ELR (cell line): Measurements from ENCODE around the gene XYLT1.
"Not testable (repeated sequence)": the region's sequence is repeated elsewhere in the genome, so short reads cannot be mapped to it uniquely, and the experiment has no call there.

Experiments used
- DNase-seq: peaks from one replicate; pipeline ENCODE4 v3.0.0-alpha.2; 2015; ENCODE audit warnings: low read depth

XYLT1 gene

DNA sequence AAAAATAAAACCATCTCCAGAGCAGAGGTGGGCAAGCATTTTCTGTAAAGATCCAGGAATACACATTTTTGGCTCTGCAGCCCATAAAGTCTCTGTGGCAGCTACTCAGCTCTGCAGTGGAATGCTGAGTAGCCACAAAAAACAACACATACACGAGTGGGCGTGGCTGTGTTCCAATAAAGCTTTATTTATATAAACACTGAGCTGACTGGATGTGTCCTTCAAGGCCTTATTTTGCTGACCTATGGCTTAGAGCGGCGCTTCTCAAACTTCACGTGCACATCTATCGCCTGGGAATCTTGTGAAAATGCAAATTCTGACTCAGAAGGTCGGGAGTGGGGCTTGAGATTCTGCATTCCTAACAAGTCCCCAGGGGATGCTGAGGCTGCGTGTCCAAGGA is 39.7 kb downstream of the XYLT1 start:
- no peak for DNase-seq

DNA sequence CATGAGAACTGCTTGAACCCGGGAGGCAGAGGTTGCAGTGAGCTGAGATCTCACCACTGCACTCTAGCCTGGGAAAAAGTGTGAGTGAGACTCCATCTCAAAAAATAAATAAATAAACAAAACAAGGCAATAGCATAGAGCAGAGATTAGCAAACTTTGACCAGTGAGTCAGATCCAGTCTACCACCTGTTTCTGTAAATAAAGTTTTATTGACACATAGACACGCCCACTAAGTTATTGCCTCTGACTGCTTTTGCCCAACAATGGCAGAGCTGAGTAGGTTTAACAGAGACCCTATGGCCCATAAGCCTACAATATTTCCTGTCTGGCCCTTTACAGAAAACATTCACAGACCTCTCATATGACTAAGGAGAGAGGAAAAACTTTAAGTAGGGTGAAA is 44.3 kb downstream of the XYLT1 start:
- no peak for DNase-seq

DNA sequence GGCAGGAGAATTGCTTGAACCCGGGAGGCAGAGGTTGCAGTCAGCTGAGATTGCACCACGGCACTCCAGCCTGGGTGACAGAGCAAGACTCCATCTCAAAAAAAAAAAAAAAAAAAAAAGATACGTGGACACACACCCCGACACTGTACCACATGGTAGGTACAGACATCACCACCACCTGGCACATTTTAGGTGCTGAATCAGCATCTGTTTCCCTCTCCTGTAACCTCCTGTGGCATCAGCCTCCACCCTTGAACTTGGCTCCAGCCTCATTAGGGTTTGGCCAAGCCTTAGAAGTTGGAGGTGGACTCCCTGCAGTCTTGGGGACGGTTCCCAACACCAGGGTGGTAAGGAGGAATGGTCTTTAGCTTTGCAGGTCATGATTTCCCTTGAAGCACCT is 46.0 kb downstream of the XYLT1 start:
- no peak for DNase-seq

DNA sequence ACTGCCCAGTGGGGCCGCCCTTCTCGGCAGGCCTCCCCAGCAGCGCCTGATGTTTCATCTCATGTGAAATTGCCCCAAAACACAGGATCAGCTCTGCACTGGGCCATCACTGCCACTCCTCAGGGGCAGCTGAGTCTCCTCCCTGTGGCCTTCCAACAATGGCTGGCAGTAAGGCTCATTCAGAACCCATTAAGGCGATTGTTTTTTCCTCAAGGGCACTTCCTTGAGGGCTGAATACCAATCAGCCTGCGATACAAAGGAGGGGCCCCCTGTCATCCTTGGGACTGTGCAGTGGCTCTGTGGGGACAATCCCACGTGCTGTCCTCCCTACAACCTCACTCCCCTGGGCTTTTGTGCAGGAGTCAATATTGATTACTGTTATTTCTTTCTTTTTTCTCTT is 47.5 kb downstream of the XYLT1 start:
- no peak for DNase-seq

DNA sequence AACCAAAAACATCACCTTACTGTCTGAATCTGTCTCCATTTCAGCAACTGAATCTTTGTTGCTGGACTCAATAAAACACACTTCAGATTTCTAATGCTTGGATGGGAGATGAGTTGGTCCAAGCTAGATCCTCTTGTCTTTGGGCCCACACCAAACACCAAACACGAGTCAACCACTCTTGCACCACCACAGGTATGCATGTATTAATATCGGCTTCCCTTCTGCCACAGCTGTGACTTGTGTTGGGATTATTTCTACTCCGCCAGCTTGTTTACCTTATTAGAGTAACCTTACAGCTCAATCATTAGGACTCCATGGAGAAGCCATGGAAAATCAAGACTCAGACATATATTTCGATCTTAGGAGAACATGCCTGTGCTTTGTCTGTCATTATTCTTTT is 49.9 kb downstream of the XYLT1 start:
- no peak for DNase-seq

DNA sequence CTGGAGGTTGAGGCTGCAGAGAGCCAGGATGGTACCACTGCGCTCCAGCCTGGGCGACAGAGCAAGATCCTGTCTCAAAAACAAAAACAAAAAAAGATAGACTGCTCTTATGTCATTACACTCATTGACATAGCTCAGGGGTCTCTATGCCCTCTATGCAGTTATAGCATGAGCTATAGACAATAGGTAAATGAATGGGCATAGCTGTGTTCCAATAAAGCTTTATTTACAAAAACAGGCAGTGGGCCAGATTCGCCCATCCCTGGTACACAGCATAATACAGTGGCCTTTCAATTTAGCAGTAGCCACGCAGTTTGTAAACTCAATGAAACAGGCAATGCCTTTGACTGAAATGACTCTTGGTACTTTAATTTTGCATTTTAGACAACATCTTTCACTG is 51.5 kb downstream of the XYLT1 start:
- no peak for DNase-seq

DNA sequence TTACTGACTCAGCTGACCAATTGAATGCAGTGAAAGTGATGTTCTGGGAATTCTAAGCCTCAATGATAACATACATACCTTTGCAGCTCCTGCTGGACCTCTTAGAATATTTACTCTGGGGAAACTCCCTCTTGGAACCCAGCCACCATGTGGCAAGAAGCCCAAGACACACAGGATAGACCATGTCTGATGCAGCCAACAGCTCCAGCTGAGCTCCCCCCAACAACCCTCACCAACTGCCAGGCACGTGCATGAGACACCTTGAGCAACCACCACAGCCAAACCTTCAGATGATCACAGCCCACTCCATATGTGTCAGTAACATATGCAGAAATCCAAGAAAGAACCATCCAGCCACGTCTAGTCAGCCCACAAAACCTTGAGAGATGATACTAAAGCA is 53.0 kb downstream of the XYLT1 start:
- no peak for DNase-seq

DNA sequence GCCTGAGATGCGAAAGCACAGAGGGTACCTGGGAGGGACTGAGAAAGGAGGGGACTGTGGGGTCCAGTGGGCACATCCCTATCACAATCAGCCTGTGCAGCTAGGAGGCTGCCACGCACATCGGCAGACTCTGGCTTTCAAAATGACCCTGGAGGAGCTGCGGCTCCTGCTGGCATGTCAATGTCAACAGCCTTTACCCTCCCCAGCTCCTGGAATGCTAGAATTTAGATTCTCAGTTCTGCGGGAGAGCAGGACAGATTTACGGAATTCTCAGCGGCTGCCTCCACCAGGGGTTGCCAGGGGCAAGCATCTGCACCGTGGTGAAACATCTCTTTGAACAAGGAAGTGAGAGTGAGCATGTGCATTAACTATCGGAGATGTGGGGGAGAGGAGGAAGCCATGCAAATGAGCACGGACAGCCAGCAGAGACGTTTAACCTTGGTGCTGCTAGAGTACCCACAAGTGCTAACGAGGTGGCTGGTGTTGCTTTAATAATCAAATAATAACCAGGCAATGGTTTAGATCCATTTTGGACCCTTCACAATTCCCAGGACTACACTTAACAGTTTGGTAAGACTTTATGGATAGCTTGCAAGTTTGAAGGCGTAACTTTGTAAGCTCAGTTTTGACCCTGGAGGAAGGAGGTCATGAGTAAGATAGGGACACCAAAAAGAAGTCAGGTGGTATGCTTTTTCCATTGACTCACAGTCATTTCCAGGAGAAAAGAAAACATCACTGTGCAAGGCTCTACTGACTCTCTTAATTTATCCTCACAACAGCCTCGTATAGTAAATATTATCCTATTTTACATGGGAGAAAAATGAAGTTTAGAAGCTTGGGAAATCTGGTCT is 54.1 kb downstream of the XYLT1 start:
- DNase-seq, result no peak

DNA sequence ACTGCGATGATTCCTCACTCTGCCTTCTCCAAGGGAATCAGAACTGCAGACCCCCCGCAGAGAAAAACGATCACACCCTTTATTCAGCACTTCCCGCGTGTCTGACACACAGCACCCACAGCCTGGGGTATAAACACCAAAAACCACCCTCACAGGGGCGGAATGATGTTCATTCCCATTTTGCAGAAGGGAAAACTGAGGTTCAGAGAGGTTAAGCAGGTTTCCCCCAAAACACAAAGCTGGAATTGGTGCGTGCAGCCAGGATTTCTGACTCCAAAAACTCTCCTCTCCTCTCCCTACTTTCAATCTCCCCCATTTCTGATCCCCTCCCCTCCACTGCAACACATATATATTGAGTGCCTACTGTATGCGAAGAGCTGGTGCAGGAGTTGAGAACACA is 55.8 kb downstream of the XYLT1 start:
- DNase-seq, result no peak

DNA sequence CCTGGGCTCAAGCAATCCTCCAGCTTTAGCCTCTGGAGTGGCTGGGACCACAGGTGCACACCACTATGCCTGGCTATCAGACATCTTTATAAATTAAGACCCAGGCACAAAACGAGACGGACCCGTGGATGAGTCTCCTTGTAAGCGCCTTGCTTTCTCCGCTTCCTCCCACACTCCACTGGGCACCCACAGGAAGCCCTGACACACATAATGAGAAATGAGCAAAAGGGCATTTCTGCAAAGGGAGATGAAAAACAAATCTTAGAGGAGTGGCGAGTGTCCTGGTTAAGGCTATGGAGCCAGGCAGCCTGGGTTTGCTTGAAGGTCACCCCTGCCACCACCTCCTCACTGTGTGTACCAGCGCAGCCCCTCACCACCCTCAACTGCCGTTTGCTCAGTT is 56.3 kb downstream of the XYLT1 start:
- no peak for DNase-seq

DNA sequence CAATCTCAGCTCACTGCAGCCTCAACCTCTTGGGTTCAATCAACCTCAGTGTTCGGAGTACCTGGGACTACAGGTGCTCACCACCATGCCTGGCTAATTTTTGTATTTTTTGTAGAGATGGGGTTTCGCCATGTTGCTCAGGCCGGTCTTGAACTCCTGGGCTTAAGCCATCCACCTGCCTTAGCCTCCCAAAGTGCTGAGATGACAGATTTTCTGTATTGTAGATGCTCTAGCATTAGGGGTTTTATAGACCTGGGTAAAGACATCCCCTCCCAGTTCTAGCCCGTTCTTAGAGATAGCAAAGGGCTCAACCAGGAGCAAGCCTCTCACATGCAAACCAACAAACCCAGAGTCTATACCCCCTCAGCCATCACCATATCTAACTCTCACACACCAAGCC is 57.3 kb downstream of the XYLT1 start:
- DNase-seq, result no peak

DNA sequence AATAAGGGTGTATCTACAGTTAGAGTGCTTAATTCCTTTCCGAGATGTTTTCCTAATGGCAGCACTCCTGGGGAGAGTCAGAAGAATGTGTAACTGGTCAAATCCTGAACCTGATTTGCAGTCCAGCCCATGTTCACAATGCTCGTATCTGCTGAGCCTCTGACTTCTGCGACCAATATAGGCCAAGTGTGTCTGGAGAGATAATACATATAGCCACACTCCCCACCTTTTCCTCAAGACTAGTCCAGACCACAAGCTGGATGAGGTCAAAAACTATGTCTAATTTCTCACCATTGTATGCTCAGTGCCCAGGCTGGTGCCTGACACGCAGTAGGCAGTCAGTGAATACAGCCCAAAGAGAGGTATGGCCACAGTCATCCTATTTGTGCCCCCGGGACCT is 58.0 kb downstream of the XYLT1 start:
- DNase-seq, result no peak

DNA sequence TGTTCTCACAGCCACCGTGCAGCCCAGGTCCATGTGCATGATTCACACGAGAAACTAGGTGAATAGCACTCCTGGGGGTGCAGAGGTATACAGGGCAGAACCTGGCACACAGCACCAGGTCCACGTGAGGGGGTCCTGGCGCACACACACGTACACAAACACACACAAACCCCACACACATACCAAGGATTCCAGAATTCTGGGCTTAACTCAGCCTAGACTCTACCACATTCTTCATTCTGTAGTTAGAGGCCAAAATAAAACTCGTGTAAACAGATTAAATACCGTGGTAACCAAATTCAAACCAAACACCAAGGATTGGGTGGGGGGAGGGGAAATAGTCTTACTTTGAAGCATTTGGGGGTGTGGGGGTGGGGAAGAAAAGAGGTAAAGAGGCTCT is 58.5 kb downstream of the XYLT1 start:
- no peak for DNase-seq

DNA sequence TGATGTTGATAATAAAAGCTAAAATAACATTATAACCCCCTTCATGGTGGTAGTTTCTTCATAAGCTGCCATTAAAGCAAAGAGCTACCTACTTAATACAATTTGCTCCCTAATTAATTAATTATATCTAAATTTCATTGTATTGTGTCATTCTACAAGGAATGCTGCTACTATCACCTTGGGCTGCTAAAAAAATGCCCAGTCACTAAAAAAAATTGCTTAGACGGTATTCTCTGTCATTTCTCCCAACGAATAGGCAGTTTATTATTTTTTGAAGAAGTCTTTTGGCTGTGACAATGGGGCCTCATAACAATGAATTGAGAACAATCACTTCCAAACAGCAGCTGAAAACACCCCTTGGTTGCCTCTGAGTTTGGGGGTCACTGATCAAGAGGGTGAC is 59.5 kb downstream of the XYLT1 start:
- no peak for DNase-seq

DNA sequence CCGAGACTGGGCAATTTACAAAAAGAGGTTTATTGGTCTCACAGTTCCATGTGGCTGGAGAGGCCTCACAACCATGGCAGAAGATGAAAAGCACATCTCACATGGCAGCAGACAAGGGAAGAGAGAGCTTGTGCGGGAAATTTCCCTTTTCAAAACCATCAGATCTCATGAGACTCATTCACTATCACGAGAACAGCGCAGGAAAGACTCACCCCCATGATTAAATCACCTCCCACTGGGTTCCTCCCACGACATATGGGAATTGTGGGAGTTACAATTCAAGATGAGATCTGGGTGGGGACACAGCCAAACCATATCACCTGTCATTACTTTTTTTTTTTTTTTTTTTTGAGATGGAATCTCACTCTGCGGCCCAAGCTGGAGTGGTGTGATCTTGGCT is 60.4 kb downstream of the XYLT1 start:
- DNase-seq, result not testable (repeated sequence)

DNA sequence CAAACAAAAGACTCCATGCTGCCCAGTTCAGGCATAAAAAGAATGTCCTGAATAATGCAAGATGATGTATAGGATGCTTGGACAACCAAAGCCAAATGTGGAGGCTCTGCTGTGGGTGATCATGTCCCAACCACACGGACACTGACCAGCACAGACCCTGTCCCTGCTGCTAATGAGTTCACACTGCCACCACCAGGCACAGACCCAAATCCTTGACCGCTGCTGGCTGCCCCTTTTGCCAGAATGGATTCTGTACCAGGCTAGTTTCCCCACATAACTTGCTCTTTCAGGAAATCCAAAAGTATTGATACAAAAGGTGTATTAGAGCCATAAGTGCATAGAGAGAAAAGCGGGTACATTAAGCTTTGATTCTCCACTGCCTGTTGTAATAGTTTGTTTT is 60.9 kb downstream of the XYLT1 start:
- no peak for DNase-seq

DNA sequence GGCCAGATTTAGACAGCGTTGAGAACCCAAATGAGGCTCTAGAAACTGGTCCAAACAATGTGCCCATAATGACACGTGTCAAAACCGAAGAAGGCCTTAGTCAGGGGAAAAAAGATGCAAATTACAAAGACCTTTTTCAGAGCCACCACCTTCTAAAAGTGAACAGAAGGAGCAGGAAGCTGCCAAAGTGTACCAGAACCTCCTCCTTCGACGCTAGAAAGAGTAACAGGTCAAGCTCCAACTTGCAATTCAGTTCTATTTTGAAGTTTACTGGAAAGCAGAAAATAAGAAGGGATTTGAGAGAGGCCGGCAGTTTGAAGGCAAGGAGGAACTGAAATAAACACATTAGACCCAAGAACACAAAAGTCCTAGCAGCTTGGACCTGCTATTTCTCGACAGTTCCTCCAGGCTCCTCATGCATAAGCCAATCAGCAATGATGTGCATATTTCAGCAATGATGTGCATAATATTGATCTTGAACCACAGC is 61.8 kb downstream of the XYLT1 start:
- no peak for DNase-seq

DNA sequence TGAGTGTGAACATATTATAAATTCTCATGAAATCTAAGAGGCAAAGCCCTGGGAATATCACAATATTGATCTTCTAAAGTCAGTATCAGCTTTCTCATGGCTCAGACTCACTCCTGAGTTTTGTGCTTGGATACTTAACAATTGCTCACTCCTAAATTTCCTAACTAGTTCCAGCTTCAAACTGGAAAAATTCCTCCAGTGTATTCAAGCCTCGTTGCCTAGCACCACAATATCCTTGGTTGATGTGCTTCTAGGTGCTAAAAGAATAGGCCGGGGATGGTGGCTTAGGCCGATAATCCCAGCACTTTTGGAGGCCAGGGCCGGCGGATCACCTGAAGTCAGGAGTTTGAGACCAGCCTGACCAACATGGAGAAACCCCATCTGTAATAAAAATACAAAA is 62.5 kb downstream of the XYLT1 start:
- DNase-seq, result no peak

DNA sequence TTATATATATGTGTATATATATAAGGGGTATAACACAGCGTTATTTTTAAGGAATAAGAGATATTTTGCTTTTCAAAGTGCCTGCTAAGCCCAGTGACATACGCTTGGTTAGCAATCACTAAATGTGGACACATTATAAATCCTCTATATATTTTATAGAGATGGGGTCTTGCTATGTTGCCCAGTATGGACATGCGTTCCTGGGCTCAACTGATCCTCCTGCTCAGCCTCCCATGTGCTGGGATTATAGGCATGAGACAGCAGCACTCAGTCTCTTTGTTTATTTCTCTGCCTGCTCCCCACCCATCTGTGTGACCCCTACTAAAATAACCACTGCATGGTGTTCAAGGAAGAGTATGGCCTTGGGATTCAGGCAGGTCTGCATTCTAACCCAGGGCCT is 63.4 kb downstream of the XYLT1 start:
- DNase-seq, result no peak

DNA sequence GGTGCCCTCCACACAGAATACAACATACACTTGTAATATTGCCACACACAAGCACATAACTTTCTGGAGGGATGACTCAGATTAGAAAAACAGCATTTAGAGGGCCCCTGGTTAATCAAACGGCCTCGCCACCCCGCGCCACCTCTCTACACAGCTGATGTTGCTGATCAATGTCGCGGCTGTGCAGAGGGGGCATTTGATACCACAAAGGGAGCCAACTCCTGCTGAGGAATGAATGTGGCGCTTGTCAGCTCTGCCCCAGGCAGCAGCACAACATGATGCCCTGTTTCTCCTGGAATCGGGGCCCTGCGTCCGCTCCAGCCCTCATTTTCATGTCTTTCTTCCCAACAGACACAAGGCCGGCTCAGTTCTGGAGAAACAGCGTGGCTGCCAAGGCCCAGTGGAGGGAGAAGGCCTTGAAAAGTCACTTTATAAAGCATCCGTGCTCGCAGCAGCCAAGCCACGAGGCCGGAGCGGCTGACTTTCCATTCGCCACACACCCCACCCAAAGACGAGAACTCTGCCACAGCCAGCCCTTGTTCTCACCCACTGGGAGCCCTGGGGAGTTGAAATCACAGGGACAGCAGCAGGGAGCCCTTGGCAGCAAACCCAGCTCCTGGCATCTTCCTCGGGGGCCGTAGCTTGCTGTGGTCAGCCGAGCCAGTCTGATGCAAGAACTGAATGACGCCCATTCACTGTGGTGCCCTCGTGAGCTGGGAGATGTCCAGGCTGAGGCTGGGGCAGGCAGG is 65.6 kb downstream of the XYLT1 start:
- peak; percentile 68 for DNase-seq

DNA sequence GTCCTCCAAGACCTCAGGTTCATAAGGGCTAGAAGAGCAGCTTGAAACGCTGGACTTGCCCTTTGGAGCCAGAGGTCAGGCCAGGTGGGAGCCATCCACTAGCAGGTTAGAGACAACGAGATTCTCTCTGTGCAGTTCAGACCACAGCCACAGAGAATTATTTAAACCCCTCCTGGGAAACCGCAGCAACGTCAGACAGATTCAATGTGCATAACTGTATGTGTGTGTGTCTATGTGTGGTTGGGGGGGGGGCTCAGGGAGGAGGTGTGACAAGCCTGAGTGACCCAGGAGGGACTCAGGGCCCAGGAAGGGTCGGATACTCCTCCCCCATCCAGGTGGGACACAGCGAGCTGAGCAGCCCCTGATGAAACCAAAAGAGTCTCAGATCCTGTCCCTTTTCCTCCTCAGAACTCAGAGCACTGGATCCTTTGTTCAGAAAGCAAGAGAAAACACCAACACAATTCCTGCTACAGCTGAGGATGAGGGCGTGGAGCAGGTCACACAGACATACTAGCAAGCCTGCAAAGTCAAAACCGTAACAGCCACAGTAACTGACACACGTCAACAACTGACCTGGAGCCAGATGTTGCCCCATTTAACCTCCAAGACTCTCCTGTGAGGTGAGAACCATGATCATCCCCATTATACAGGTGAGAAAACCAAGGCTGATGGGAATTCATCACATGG is 66.8 kb downstream of the XYLT1 start:
- DNase-seq, result no peak

DNA sequence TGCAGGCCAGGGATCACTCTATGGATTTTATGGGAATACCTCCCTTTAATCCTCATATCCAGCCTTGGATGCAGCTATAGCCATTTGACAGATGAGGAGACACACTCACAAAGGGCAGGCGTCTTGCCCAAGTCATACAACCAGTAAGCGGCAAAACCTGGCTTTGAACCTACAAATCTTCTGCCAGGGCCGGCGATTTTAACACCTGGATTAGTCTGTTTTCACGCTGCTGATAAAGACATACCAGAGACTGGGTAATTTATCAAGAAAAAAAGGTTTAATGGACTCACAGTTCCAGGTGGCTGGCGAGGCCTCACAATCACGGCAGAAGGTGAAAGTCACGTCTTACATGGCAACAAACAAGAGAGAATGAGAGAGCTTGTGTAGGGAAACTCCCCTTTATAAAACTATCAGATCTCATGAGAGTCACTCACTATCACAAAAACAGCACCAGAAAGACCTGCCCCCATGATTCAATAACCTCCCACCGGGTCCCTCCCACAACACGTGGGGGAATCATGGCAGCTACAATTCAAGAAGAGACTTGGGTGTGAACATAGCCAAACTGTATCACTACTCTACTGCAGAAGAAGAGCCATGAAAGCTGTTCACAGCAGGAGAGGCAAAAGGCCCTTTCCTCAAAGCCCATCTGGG is 67.5 kb downstream of the XYLT1 start:
- DNase-seq, result no peak
